ENCODE results near the gene C16orf74. TPM values are rescaled to one million over a fixed set of nuclear protein-coding genes. Genes with fewer than 3 reads are reported as not detected.

C16orf74 gene
- total and polyA plus RNA-seq, 2 of the 8 experiments (the other 6 are each of a cell fraction or from before 2014, with no cell fraction given), result 7.3 to 9.3 TPM

DNA sequence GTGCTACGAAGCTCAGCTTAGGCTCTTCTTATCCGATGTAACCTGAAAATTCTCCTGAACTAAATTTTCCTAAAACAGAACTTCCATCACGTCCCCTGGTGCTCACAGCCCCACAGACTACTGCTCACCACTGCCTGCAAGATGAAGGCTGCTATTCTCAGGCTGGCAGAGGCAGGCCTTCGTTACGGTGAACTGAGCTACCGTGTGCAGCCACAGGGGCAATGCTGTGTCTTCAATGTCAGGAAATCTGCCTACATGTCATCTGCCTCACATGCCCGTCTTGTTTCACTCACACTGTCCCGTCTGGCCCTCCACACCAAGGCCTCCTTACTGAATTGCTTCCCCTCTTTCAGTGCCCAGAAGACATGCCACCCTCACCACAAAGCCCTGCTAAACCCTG lies 32.5 kb upstream of the C16orf74 start:
- H3K9ac ChIP-seq (replicated peaks in 1 of 4; ENCODE audit: extremely low read depth in 1 of 4, low read depth in 3 of 4, low read length in 3 of 4), result no peak overlapping the region
- H4K8ac ChIP-seq (ENCODE audit: extremely low read depth, insufficient read depth, low read length), result no peak overlapping the region; the same call in 1 of the 2 replicates
- no peak overlapping the region for H3K23ac ChIP-seq (ENCODE audit: insufficient read length)
- no peak overlapping the region for H2AK5ac ChIP-seq (ENCODE audit: low read depth, low read length)
- no peak overlapping the region for H3K27ac ChIP-seq (ENCODE audit: low read depth, low read length)
- 89% methylated on average over 8 of the region's 8 CpGs; no CpG with 5 or more reads in 1 of the 2 experiments for WGBS, 2 experiments (ENCODE audit: extremely low coverage in 1 of 2, insufficient coverage in 1 of 2, insufficient read length in 1 of 2, insufficient replicate concordance in 2 of 2, low coverage in 1 of 2, low lambda C conversion rate in 2 of 2, missing lambda C conversion rate in 1 of 2)
- ChIA-PET CTCF (ENCODE audit: partially characterized antibody) (interaction anchor here (0.7 to 1.2 kb wide), 3 partner anchors 36 to 54 kb away, joined by 3 read pairs; no protein-coding TSS in a partner anchor), POLR2A (ENCODE audit: partially characterized antibody) (interaction anchor here (0.8 to 1.3 kb wide), 2 partner anchors 9 to 10 kb away, joined by 4 to 6 read pairs; no protein-coding TSS in a partner anchor)
- peaks cover 0 to 15% of the 10 kb centered on the region in 2 experiments; a peak in 1 of 4 replicates for H3K79me2 ChIP-seq (ENCODE audit: control insufficient read depth in 1 of 2, insufficient read depth in 2 of 2, low read length in 2 of 2)
- H3K79me1 ChIP-seq (ENCODE audit: low read depth, low read length), result peaks cover 7% of the 10 kb centered on the region
- H2BK5ac ChIP-seq (ENCODE audit: low read depth, low read length), result no peak overlapping the region
- no peak overlapping the region for H3K4me3 ChIP-seq (ENCODE audit: extremely low read depth in 1 of 4, insufficient read depth in 2 of 4, low read depth in 3 of 4, low read length in 4 of 4)
- H3K56ac ChIP-seq (replicated peaks; ENCODE audit: insufficient read length, low read depth, low read length), result no peak overlapping the region
- no peak overlapping the region for H2BK15ac ChIP-seq (ENCODE audit: low read length)
- H2BK120ac ChIP-seq (replicated peaks; ENCODE audit: low read depth, low read length), result no peak overlapping the region
- H3K14ac ChIP-seq (ENCODE audit: insufficient read length), result no peak overlapping the region
- H2AFZ ChIP-seq (ENCODE audit: low read length), result no peak overlapping the region
- no peaks in the 10 kb centered on the region for H3K4me1 ChIP-seq (replicated peaks in 1 of 4; ENCODE audit: control insufficient read depth in 3 of 4, insufficient read depth in 4 of 4, low read length in 3 of 4)
- no peak for TF ChIP-seq CBX5 (IDR thresholded peaks at IDR 0.05; ENCODE audit: low read depth, low read length)
- no peak for TF ChIP-seq GTF2F1 (IDR thresholded peaks at IDR 0.05; ENCODE audit: borderline replicate concordance, low read depth, low read length)
- TF ChIP-seq KDM5A (IDR thresholded peaks at IDR 0.05; ENCODE audit: low read length), result no peak
- H3K27me3 ChIP-seq (replicated peaks in 1 of 4; ENCODE audit: control insufficient read depth in 3 of 4, extremely low read depth in 1 of 4, insufficient read depth in 3 of 4, low read length in 3 of 4), result no peaks in the 10 kb centered on the region
- H3K18ac ChIP-seq (ENCODE audit: extremely low read depth, low read length), result no peak overlapping the region
- H3K9me3 ChIP-seq (ENCODE audit: insufficient read depth in 2 of 2, low read depth in 1 of 2, low read length in 1 of 2), result no peaks in the 10 kb centered on the region
- H3K23me2 ChIP-seq (ENCODE audit: low read depth, low read length), result no peaks in the 10 kb centered on the region
- DNase-seq (ENCODE audit: low read depth in 1 of 2, low spot score in 2 of 2) (no peak), FAIRE-seq (no peak)
- peaks cover 17 to 50% (median 37%) of the 10 kb centered on the region in 4 experiments for H3K36me3 ChIP-seq (ENCODE audit: control insufficient read depth in 2 of 4, insufficient read depth in 4 of 4, low read length in 3 of 4)
- no peak overlapping the region for H3K4ac ChIP-seq (replicated peaks; ENCODE audit: insufficient read length, low read depth, low read length)
- H2BK20ac ChIP-seq (ENCODE audit: low read length), result no peak overlapping the region
- no peak overlapping the region for H4K5ac ChIP-seq (ENCODE audit: insufficient read length, low read depth, low read length)
- H4K91ac ChIP-seq (replicated peaks; ENCODE audit: insufficient read length, low read length), result no peak overlapping the region
- H3K4me2 ChIP-seq (ENCODE audit: insufficient read depth in 1 of 2, low read depth in 2 of 2, low read length in 2 of 2), result no peak overlapping the region
- no peak overlapping the region for H2BK12ac ChIP-seq (ENCODE audit: low read depth, low read length)
- H4K20me1 ChIP-seq (replicated peaks in 1 of 2; ENCODE audit: control insufficient read depth in 1 of 2, insufficient read depth in 2 of 2, low read length in 2 of 2), result peaks cover 10 to 13% of the 10 kb centered on the region in 2 experiments
